HepG2 (cell line): ENCODE results near the gene CHKB. TPM values are rescaled to one million over a fixed set of nuclear protein-coding genes. Genes with fewer than 3 reads are reported as not detected.

ENCODE experiments used
- CREB3 ChIP-seq: sonication (generic); formaldehyde crosslinking; IDR thresholded peaks from 2 replicates; pipeline ENCODE4 v1.5.0; 2020; ENCODE audit warnings: missing genetic modification reagents
- MTERF4 ChIP-seq: sonication (generic); formaldehyde crosslinking; IDR thresholded peaks from 2 replicates; pipeline ENCODE4 v1.8.0; 2023; ENCODE audit warnings: mild to moderate bottlenecking, missing genetic modification reagents
- TAF15 ChIP-seq: fragments of 200-400 bp; formaldehyde crosslinking; IDR thresholded peaks from one replicate; pipeline ENCODE4 v1.6.1; 2018; ENCODE audit warnings: mild to moderate bottlenecking, low read depth, low read length; ENCODE audit not compliant: poor library complexity, severe bottlenecking
- ZHX2 ChIP-seq, 2 experiments: sonication (generic) in 1 of 2; formaldehyde crosslinking in 1 of 2; IDR thresholded peaks; 2 replicates each; pipeline versions ENCODE4 v1.6.1 to v1.9.0; 2014 to 2022; ENCODE audit warnings: antibody characterized with exemption in 1 of 2, borderline replicate concordance in 1 of 2, inconsistent platforms in 1 of 2, low read depth in 1 of 2, missing genetic modification reagents in 1 of 2
- ZNF546 ChIP-seq: sonication (generic); formaldehyde crosslinking; conservative IDR thresholded peaks from 2 replicates; pipeline ENCODE4 v1.8.1; 2023; ENCODE audit warnings: mild to moderate bottlenecking, missing genetic modification reagents
- ZSCAN22 ChIP-seq: sonication (generic); formaldehyde crosslinking; IDR thresholded peaks from 2 replicates; pipeline ENCODE4 v1.4.0; 2020; ENCODE audit warnings: mild to moderate bottlenecking, missing genetic modification reagents
- ZSCAN25 ChIP-seq: sonication (generic); formaldehyde crosslinking; IDR thresholded peaks from 2 replicates; pipeline ENCODE4 v1.8.0; 2022; ENCODE audit warnings: mild to moderate bottlenecking, missing genetic modification reagents
- ZSCAN29 ChIP-seq: sonication (generic); formaldehyde crosslinking; conservative IDR thresholded peaks from 2 replicates; pipeline ENCODE4 v1.4.0; 2020; ENCODE audit warnings: mild to moderate bottlenecking, missing genetic modification reagents
- polyA plus RNA-seq, 8 experiments: library from polyadenylated mRNA; depleted of rRNA in 3 of 8; stranded (reverse) in 7 of 8; unstranded in 1 of 8; fragments of >200 nt; fragmentation: Illumina TruSeq in 4 of 8; extraction: Trizol in 4 of 8; gene quantifications; 2 replicates each; pipeline versions ENCODE4 v1.2.1 to v1.2.3, GENCODE V29; 2011 to 2016; ENCODE audit warnings: low read depth in 4 of 8, missing spikeins in 1 of 8, mixed read lengths in 1 of 8; ENCODE audit not compliant: insufficient read depth in 1 of 8
- total RNA-seq, 5 experiments: library from RNA; depleted of rRNA; stranded (reverse); fragments of >200 nt; fragmentation: Illumina TruSeq; extraction: Trizol; gene quantifications; 2 replicates each; pipeline ENCODE4 v1.2.3, GENCODE V29; 2016; ENCODE audit warnings: low read depth in 1 of 5
- TF ChIP-seq, protein P1 (sequence below): sonication (generic); formaldehyde crosslinking; IDR thresholded peaks from 2 replicates; pipeline ENCODE4 v1.8.1; 2022; ENCODE audit warnings: low read depth, mild to moderate bottlenecking, missing genetic modification reagents
- TF ChIP-seq, protein P2 (sequence below): sonication (generic); formaldehyde crosslinking; IDR thresholded peaks from 2 replicates; pipeline ENCODE4 v1.8.1; 2023; ENCODE audit warnings: mild to moderate bottlenecking, inconsistent platforms, moderate library complexity, missing genetic modification reagents, borderline replicate concordance
- TF ChIP-seq, protein P3 (sequence below): sonication (generic); formaldehyde crosslinking; IDR thresholded peaks from 2 replicates; pipeline ENCODE4 v1.5.0; 2020; ENCODE audit warnings: mild to moderate bottlenecking, missing genetic modification reagents

CHKB gene
- total and polyA plus RNA-seq, 2 of the 13 experiments (the other 11 are each of a cell fraction or from before 2014, with no cell fraction given), result 24.5 to 42.7 TPM

- TF ChIP-seq ZHX2 (IDR thresholded peaks at IDR 0.05; ENCODE audit: low read depth), result no peak
- no peak for TF ChIP-seq ZHX2 (CRISPR knock-in tag; IDR thresholded peaks at IDR 0.05; ENCODE audit: borderline replicate concordance)
- TF ChIP-seq, protein P1, sequence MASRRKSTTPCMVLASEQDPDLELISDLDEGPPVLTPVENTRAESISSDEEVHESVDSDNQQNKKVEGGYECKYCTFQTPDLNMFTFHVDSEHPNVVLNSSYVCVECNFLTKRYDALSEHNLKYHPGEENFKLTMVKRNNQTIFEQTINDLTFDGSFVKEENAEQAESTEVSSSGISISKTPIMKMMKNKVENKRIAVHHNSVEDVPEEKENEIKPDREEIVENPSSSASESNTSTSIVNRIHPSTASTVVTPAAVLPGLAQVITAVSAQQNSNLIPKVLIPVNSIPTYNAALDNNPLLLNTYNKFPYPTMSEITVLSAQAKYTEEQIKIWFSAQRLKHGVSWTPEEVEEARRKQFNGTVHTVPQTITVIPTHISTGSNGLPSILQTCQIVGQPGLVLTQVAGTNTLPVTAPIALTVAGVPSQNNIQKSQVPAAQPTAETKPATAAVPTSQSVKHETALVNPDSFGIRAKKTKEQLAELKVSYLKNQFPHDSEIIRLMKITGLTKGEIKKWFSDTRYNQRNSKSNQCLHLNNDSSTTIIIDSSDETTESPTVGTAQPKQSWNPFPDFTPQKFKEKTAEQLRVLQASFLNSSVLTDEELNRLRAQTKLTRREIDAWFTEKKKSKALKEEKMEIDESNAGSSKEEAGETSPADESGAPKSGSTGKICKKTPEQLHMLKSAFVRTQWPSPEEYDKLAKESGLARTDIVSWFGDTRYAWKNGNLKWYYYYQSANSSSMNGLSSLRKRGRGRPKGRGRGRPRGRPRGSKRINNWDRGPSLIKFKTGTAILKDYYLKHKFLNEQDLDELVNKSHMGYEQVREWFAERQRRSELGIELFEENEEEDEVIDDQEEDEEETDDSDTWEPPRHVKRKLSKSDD (CRISPR knock-in tag), result no peak
- TF ChIP-seq ZNF546 (CRISPR knock-in tag), result no peak
- TF ChIP-seq, protein P2, sequence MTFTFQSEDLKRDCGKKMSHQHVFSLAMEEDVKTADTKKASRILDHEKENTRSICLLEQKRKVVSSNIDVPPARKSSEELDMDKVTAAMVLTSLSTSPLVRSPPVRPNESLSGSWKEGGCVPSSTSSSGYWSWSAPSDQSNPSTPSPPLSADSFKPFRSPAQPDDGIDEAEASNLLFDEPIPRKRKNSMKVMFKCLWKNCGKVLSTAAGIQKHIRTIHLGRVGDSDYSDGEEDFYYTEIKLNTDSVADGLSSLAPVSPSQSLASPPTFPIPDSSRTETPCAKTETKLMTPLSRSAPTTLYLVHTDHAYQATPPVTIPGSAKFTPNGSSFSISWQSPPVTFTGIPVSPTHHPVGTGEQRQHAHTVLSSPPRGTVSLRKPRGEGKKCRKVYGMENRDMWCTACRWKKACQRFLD (CRISPR knock-in tag), result 0 out of 2 replicates have a peak, but pooled peaks have one; percentile 43
- no peak for TF ChIP-seq ZSCAN29
- TF ChIP-seq, protein P3, sequence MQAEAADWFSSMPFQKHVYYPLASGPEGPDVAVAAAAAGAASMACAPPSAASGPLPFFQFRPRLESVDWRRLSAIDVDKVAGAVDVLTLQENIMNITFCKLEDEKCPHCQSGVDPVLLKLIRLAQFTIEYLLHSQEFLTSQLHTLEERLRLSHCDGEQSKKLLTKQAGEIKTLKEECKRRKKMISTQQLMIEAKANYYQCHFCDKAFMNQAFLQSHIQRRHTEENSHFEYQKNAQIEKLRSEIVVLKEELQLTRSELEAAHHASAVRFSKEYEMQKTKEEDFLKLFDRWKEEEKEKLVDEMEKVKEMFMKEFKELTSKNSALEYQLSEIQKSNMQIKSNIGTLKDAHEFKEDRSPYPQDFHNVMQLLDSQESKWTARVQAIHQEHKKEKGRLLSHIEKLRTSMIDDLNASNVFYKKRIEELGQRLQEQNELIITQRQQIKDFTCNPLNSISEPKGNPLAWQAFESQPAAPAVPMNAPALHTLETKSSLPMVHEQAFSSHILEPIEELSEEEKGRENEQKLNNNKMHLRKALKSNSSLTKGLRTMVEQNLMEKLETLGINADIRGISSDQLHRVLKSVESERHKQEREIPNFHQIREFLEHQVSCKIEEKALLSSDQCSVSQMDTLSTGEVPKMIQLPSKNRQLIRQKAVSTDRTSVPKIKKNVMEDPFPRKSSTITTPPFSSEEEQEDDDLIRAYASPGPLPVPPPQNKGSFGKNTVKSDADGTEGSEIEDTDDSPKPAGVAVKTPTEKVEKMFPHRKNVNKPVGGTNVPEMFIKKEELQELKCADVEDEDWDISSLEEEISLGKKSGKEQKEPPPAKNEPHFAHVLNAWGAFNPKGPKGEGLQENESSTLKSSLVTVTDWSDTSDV (CRISPR knock-in tag), result no peak
- peak; percentile 94 for TF ChIP-seq ZSCAN25
- no peak for TF ChIP-seq MTERF4 (CRISPR knock-in tag)
- TF ChIP-seq CREB3 (CRISPR knock-in tag), result no peak
- TF ChIP-seq ZSCAN22, result no peak
- no peak for TF ChIP-seq TAF15
Measured at GRCh38 chr22:50562523-50563412, 19.9 kb downstream of the CHKB start, which contains the start of gene SYCE3 (continued).
